ENCODE results near the gene CEP170B.
"Not testable (repeated sequence)": the region's sequence is repeated elsewhere in the genome, so short reads cannot be mapped to it uniquely, and the experiment has no call there.

Gene CEP170B

DNA sequence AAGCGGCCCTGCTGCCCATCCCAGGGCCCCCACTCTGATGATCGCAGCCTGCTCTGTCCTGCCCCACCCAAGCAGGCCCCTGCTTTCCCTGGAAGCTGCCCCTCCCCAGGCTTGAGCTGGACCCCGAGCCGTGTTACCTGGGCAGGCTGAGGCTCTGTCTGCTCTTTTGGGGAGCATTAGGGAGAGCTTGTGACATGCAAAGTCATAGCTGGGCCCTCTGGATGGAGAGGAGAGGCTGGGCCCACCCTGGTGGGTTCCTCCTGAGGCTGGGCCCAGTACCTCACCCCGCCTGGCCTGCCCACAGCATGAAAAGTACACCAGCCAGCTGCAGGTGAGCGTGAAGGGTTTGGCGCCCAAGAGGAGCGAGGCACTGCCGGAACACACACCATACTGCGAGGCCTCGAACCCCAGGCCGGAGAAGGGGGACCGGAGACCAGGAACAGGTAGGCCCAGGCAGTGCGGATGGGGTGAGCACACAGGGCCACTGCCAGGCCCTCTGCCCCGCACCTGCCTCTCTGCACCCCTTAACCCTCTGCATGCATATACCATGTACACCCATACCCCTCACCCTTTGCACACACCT, 15.0 kb downstream of the CEP170B start:
- H3K27ac ChIP-seq = no peak overlapping the region
- TF ChIP-seq, protein P1, sequence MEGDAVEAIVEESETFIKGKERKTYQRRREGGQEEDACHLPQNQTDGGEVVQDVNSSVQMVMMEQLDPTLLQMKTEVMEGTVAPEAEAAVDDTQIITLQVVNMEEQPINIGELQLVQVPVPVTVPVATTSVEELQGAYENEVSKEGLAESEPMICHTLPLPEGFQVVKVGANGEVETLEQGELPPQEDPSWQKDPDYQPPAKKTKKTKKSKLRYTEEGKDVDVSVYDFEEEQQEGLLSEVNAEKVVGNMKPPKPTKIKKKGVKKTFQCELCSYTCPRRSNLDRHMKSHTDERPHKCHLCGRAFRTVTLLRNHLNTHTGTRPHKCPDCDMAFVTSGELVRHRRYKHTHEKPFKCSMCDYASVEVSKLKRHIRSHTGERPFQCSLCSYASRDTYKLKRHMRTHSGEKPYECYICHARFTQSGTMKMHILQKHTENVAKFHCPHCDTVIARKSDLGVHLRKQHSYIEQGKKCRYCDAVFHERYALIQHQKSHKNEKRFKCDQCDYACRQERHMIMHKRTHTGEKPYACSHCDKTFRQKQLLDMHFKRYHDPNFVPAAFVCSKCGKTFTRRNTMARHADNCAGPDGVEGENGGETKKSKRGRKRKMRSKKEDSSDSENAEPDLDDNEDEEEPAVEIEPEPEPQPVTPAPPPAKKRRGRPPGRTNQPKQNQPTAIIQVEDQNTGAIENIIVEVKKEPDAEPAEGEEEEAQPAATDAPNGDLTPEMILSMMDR (conservative IDR thresholded peaks at IDR 0.05) = no peak

DNA sequence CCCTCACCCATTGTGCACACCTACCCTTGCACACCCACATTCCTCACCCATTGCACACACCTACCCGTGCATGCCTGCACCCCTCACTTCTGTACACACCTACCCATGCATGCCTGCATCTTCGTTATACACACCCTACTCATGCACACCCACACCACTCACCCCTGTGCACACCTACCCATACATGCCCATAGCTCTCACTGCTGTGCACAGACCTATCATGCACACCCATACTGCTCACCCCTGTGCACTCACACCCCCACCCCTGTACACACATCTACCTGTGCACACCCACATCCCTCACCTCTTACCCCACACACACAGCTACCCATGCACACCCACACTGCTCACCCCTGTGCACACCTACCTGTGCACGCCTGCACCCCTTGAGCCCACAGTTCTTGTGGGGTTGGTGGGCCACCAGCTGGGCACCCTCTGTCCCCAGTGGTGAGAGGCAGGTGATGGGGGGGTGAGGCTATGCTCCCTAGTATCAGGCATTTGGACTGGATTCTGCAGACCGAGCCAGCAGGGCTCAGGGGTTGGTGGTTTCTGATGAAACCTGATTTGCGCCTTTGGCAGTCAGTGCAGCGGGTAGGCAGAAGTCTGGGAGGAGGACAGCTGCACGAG, 15.6 kb downstream of the CEP170B start:
- no peak overlapping the region for H3K27ac ChIP-seq
- TF ChIP-seq, protein P1 (conservative IDR thresholded peaks at IDR 0.05) = no peak

DNA sequence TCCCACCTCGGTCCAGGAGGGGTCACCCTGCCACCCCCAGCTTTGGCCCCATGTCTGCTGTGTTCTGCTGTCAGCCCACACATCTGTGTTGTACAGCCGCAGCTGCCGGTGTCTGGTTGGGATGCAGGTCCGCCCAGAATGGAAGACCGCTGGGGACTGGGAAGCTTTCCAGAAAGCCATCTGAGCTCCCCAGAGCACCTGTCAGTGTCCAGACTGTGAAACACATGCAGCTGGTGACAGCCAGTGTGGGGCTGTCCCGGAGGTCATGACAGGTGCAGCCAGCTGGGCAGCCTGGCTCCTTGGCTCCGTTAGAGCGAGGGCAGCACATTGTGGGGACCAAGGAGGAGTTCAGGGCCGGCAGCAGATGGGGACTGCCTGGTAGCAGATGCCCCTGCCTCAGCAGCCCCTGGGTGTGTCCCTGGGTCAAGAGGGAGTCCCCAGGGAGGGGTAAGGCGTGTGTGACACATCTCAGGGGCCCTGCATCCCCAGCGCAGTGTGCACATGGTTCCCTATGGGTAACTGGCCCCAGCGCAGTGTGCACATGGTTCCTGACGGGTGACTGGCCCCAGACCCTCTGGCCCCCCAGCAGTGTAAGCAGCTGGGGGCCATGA, 16.4 kb downstream of the CEP170B start:
- no peak overlapping the region for H3K27ac ChIP-seq
- TF ChIP-seq, protein P1 (conservative IDR thresholded peaks at IDR 0.05) = no peak

DNA sequence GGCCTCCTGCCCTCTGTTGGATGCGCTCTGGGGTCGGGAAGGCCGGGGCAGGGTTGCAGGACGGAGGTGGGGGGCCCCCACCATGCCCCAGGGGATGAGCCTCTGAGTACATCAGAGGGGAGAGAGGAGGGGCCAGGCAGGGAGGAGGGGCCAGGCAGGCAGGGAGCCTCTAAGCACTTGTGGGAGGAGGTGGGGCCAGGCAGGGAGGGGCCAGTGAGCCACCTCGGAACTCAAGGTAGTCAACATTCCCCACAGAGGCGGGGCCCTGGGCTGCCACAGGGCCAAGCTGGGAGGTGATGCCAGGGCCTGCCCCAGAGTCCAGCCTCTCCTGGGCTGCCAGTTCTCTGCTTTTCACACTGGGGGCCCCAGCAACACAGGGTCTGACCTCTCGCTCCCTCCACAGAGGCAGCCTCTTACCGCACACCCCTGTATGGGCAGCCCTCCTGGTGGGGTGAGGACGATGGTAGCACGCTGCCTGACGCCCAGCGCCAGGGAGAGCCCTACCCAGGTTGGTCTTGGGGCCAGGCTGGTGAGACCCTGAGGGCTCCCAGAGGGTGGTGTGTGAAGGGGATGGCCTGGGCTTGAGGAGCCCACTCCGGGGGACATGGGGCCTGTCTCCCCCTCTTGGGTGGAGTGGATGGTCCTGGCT, 17.4 kb downstream of the CEP170B start:
- TF ChIP-seq, protein P1 (conservative IDR thresholded peaks at IDR 0.05) = no peak
- H3K27ac ChIP-seq = no peak overlapping the region

DNA sequence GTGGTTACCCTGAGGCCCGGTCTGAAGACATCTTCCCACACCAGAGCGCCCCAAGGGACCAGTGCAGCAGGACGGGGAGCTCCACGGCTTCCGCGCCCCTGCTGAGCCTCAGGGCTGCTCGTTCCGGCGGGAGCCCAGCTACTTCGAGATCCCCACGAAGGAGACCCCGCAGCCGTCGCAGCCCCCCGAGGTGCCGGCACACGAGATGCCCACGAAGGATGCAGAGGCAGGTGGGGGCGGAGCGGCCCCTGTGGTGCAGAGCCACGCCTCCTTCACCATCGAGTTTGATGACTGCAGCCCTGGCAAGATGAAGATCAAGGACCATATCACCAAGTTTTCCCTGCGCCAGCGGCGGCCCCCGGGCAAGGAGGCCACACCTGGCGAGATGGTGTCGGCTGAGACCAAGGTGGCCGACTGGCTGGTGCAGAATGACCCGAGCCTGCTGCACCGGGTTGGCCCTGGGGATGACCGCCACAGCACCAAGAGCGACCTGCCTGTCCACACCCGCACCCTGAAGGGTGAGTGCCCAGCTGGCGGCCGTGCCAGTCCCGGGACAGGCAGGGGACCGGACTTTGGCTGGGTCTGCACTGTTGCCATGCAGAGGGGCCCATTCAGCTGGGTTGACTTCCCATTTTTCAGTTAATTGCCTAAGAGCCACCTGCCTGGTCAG, 18.1 kb downstream of the CEP170B start:
- H3K27ac ChIP-seq = no peak overlapping the region
- TF ChIP-seq, protein P1 (conservative IDR thresholded peaks at IDR 0.05) = no peak

DNA sequence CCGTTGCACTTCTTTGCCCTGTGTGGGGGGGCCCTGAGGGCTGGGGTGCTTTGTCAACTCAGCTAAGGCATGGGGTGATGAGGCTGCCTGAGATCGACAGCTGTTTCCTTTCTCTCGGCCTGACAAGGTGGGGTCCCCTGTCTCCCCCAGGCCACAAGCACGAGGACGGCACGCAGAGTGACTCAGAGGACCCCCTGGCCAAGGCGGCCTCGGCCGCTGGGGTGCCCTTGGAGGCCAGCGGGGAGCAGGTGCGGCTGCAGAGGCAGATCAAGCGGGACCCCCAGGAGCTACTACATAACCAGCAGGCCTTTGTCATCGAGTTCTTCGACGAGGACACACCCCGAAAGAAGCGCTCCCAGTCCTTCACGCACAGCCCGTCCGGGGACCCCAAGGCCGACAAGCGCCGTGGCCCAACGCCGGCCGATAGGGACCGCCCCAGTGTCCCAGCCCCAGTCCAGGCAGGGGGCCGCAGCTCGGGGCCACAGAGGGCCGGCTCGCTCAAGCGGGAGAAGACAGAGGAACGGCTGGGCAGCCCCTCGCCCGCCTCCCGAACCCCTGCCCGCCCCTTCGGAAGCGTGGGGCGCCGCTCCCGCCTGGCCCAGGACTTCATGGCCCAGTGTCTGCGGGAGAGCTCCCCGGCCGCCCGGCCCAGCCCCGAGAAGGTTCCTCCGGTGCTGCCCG, 18.8 kb downstream of the CEP170B start:
- TF ChIP-seq, protein P1 (conservative IDR thresholded peaks at IDR 0.05) = no peak

DNA sequence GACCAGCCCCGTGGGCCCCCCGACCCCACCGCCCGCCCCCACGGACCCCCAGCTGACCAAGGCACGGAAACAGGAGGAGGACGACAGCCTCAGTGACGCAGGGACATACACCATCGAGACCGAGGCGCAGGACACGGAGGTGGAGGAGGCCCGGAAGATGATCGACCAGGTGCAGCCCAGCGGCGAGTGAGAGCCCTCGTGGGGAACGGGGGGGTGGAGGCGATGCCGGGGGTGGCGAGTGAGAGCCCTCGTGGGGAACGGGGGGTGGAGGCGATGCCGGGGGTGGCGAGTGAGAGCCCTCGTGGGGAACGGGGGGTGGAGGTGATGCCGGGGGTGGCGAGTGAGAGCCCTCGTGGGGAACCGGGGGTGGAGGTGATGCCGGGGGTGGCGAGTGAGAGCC, 19.3 kb downstream of the CEP170B start:
- H3K27ac ChIP-seq = not testable (repeated sequence)

More for the DNA sequence above, 18.8 kb downstream of the CEP170B start:
- H3K27ac ChIP-seq = no peak overlapping the region
